ENCODE data around the gene ZBTB39. TPM values are rescaled to one million over a fixed set of nuclear protein-coding genes. Genes with fewer than 3 reads are reported as not detected.
A peak's percentile ranks its signal among the peaks of the same experiment; 100 is the strongest.
"Not testable (repeated sequence)": the region's sequence is repeated elsewhere in the genome, so short reads cannot be mapped to it uniquely, and the experiment has no call there.

The ZBTB39 gene
- total RNA-seq, 1 experiment from 2014 or later = 10.7 TPM

DNA sequence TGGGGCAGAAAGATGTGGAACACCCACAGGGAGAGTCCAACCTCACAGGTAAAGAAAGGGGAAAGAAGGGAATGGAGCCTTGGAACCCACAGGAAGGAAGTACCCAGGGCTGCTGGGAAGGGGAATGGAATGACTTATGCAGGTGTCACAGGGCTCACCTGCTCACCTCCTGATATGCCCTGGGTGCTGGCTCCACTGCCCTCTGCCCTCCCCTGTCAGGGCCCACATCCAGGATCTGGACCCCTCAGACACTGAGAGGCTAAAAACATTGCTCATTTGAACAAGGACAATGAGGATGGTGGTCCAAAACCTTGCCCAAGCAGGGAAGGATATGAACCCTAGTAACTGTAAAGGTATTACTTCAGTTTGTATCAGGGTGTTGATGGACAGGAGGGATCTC, 19.3 kb downstream of the ZBTB39 start:
- Histone ChIP-seq H3K4me2 (ENCODE audit: low read depth, low read length, poor library complexity, severe bottlenecking) (no peak overlapping the region), H3K79me2 (ENCODE audit: low read length) (no peaks in the 10 kb centered on the region), H3K4me3 (ENCODE audit: low read length) (no peak overlapping the region), H4K20me1 (ENCODE audit: insufficient read depth, low read depth, low read length) (no peaks in the 10 kb centered on the region), H3K36me3 (ENCODE audit: insufficient read depth, low read length) (no peaks in the 10 kb centered on the region), H3K9ac (ENCODE audit: low read length) (no peak overlapping the region), H3K4me1 (ENCODE audit: low read length) (peaks cover 7% of the 10 kb centered on the region), H2AFZ (ENCODE audit: low read length) (no peak overlapping the region), H3K27ac (ENCODE audit: low read length) (no peak overlapping the region), H3K9me3 (ENCODE audit: low read length) (no peaks in the 10 kb centered on the region), H3K9me2 (replicated peaks; ENCODE audit: insufficient read depth, low read length) (no peaks in the 10 kb centered on the region), H3K27me3 (ENCODE audit: low read length) (no peaks in the 10 kb centered on the region)
- no peak for DNase-seq

DNA sequence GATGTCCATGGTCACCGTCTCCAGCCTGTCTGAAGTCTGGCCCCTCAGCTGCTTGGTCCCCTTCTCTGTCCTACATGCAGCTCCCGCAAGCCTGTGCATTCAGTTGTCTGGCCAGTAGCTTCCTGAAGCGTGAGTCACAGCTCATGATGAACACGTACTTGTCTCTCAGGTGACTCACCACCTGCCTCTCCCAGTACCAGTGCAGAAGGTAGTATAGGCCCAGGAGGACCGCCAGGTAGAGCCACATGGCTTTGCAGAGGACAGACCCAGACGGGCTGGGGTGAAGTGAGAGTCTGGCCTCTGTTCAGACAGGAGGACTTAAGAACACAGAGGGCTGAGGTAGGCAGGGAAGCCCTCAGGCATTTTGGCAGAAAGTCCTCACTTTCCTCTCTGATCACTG, 20.6 kb downstream of the ZBTB39 start:
- H3K36me3 ChIP-seq (ENCODE audit: insufficient read depth, low read length); H3K27ac ChIP-seq (ENCODE audit: low read length); DNase-seq; H3K9ac ChIP-seq (ENCODE audit: low read length); H4K20me1 ChIP-seq (ENCODE audit: insufficient read depth, low read depth, low read length); H2AFZ ChIP-seq (ENCODE audit: low read length); H3K4me2 ChIP-seq (ENCODE audit: low read depth, low read length, poor library complexity, severe bottlenecking); H3K4me1 ChIP-seq (ENCODE audit: low read length); H3K9me2 ChIP-seq (replicated peaks; ENCODE audit: insufficient read depth, low read length); H3K9me3 ChIP-seq (ENCODE audit: low read length); H3K4me3 ChIP-seq (ENCODE audit: low read length); H3K27me3 ChIP-seq (ENCODE audit: low read length); H3K79me2 ChIP-seq (ENCODE audit: low read length): not testable (repeated sequence)

DNA sequence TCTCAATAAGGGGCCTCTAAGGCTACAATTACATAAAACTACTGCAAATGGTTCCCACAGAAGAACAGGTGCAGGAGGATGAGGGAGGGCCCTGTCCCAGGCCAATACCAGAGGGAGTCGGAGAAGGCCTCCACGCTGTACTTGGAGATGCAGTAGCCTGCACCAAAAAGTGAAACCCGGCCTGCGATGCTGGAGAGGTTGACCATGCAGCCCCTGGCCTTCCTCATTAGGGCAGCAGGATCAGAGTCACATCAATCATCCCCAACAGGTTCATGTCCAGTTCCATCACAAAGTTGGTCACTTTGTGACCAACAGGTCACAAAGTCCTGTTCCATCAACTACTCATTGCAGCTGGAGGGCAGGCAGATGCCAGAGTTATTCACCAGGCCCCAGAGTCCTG, 23.0 kb downstream of the ZBTB39 start:
- H2AFZ ChIP-seq (ENCODE audit: low read length) = no peak overlapping the region
- H3K27ac ChIP-seq (ENCODE audit: low read length) = no peak overlapping the region
- no peaks in the 10 kb centered on the region for H4K20me1 ChIP-seq (ENCODE audit: insufficient read depth, low read depth, low read length)
- H3K4me1 ChIP-seq (ENCODE audit: low read length) = peaks cover 5% of the 10 kb centered on the region
- H3K9ac ChIP-seq (ENCODE audit: low read length) = no peak overlapping the region
- H3K79me2 ChIP-seq (ENCODE audit: low read length) = no peaks in the 10 kb centered on the region
- H3K4me2 ChIP-seq (ENCODE audit: low read depth, low read length, poor library complexity, severe bottlenecking) = no peak overlapping the region
- H3K9me2 ChIP-seq (replicated peaks; ENCODE audit: insufficient read depth, low read length) = no peaks in the 10 kb centered on the region
- no peaks in the 10 kb centered on the region for H3K9me3 ChIP-seq (ENCODE audit: low read length)
- H3K27me3 ChIP-seq (ENCODE audit: low read length) = no peaks in the 10 kb centered on the region
- no peaks in the 10 kb centered on the region for H3K36me3 ChIP-seq (ENCODE audit: insufficient read depth, low read length)
- DNase-seq = no peak
- H3K4me3 ChIP-seq (ENCODE audit: low read length) = no peak overlapping the region

DNA sequence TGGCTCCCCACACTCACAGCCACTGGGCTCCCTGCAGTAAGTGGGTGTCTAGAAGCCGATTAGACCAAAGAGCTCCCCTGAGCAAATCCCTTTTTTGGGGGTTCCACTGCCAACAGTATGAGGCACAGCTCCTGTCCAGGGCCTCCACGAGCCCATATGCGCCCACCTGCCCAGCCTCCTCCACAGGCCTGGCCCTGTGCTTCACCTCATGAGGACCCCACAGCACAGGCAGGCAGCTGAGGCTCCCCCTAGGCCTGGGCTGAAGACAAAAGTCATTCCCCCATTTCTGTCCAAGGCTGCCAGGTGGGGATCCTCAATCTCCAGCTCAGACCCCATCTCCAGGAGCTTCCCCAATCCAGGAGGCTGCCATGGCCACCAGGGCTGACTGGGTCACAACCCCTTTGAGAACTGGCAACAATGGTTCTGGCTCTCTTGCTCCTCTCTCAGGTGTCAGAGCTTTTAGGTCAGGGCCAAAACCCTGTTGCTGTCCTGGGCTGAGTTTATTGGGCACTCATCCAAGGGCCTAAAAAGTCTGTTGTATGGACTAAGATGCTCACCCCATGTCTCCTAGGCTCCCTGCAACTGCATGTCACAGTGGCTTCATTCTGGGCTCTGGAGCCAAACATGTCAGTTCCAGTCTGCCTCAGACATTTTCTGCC, 23.6 kb downstream of the ZBTB39 start:
- not testable (repeated sequence) for H3K9me2 ChIP-seq (replicated peaks; ENCODE audit: insufficient read depth, low read length); H4K20me1 ChIP-seq (ENCODE audit: insufficient read depth, low read depth, low read length); H3K36me3 ChIP-seq (ENCODE audit: insufficient read depth, low read length); H3K4me2 ChIP-seq (ENCODE audit: low read depth, low read length, poor library complexity, severe bottlenecking); H3K9me3 ChIP-seq (ENCODE audit: low read length); H3K9ac ChIP-seq (ENCODE audit: low read length); H3K27ac ChIP-seq (ENCODE audit: low read length); H2AFZ ChIP-seq (ENCODE audit: low read length); H3K4me3 ChIP-seq (ENCODE audit: low read length); H3K4me1 ChIP-seq (ENCODE audit: low read length); H3K27me3 ChIP-seq (ENCODE audit: low read length); H3K79me2 ChIP-seq (ENCODE audit: low read length)
- DNase-seq = peak; percentile 17

DNA sequence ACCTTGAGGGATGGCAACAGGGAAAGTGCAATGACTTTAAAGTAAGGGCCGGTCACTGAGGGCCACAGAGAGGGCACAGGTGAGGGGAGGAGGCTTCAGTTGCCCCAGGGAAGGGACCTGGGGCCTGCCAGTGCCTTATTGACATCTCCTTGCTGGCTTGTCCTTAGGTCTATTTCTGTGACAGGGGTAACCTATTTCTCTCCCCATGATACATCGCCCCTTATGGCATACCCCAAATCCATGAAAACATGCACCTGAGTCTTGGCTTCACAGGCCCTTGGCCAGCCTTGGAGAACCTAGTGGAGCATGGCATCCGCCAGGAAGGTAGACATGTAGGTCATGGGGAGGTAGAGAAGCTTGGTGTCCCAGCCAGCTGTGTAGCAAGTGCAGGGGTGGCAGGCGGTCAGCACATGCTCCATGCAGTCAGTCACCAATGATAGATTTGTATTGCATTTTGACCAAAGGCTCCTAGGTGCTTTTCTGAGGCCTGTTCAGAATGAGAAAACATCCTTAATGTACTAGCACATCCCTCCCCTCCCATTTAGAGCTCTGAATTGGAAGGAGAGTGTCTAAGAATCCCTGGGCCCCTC, 25.3 kb downstream of the ZBTB39 start:
- no peaks in the 10 kb centered on the region for H3K9me2 ChIP-seq (replicated peaks; ENCODE audit: insufficient read depth, low read length)
- no peak overlapping the region for H3K4me3 ChIP-seq (ENCODE audit: low read length)
- no peak overlapping the region for H3K9ac ChIP-seq (ENCODE audit: low read length)
- no peak for DNase-seq
- no peaks in the 10 kb centered on the region for H3K9me3 ChIP-seq (ENCODE audit: low read length)
- H3K4me1 ChIP-seq (ENCODE audit: low read length) = no peaks in the 10 kb centered on the region
- no peak overlapping the region for H3K27ac ChIP-seq (ENCODE audit: low read length)
- no peaks in the 10 kb centered on the region for H4K20me1 ChIP-seq (ENCODE audit: insufficient read depth, low read depth, low read length)
- H2AFZ ChIP-seq (ENCODE audit: low read length) = no peak overlapping the region
- no peaks in the 10 kb centered on the region for H3K79me2 ChIP-seq (ENCODE audit: low read length)
- no peaks in the 10 kb centered on the region for H3K36me3 ChIP-seq (ENCODE audit: insufficient read depth, low read length)
- H3K27me3 ChIP-seq (ENCODE audit: low read length) = no peaks in the 10 kb centered on the region
- no peak overlapping the region for H3K4me2 ChIP-seq (ENCODE audit: low read depth, low read length, poor library complexity, severe bottlenecking)

DNA sequence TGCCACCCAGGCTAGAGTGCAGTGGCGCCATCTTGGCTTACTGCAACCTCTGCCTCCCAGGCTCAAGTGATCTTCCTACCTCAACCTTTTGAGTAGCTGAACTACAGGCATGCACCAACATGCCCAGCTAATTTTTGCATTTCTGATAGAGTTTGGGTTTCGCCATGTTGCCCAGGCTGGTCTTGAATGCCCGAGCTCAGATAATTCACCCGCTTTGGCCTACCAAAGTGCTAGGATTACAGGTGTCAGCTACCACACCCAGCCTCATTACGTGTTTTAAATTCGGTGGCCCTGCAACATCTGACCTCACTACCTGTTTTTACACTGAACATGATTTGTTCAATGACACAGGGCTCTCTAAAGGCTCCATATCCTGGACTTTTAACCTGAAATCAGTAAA, 26.1 kb downstream of the ZBTB39 start:
- Histone ChIP-seq H3K9ac (ENCODE audit: low read length) (no peak overlapping the region), H3K27me3 (ENCODE audit: low read length) (no peaks in the 10 kb centered on the region), H3K9me3 (ENCODE audit: low read length) (no peaks in the 10 kb centered on the region), H2AFZ (ENCODE audit: low read length) (0 out of 2 replicates have a peak overlapping the region, but pooled peaks have one; percentile 28), H3K36me3 (ENCODE audit: insufficient read depth, low read length) (no peaks in the 10 kb centered on the region), H3K4me2 (ENCODE audit: low read depth, low read length, poor library complexity, severe bottlenecking) (no peak overlapping the region), H3K9me2 (replicated peaks; ENCODE audit: insufficient read depth, low read length) (no peaks in the 10 kb centered on the region), H3K27ac (ENCODE audit: low read length) (no peak overlapping the region), H3K79me2 (ENCODE audit: low read length) (no peaks in the 10 kb centered on the region), H3K4me1 (ENCODE audit: low read length) (no peaks in the 10 kb centered on the region), H4K20me1 (ENCODE audit: insufficient read depth, low read depth, low read length) (no peaks in the 10 kb centered on the region), H3K4me3 (ENCODE audit: low read length) (no peak overlapping the region)
- DNase-seq = no peak

DNA sequence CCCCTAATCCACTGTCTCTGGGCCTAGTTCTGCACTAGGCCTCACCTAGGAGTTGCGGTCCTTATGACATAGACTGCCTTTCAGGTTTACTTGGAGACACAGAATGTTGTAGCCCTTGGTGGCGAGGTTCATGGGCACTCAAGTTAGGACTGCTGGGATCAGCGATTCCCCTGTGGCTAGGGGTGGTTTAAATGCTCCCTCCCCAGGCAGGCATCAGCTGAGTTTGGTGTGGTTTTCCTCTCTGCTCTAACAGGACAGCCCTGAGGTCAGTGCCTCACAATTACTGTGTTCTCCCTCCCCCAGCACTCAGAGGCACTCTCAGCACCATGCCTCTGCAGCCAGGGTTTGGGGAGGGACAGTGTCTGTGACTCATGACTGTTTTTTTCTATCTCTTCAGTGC, 26.7 kb downstream of the ZBTB39 start:
- no peak overlapping the region for H2AFZ ChIP-seq (ENCODE audit: low read length)
- H3K4me1 ChIP-seq (ENCODE audit: low read length) = no peaks in the 10 kb centered on the region
- H3K4me3 ChIP-seq (ENCODE audit: low read length) = no peak overlapping the region
- no peaks in the 10 kb centered on the region for H3K9me2 ChIP-seq (replicated peaks; ENCODE audit: insufficient read depth, low read length)
- H3K79me2 ChIP-seq (ENCODE audit: low read length) = no peaks in the 10 kb centered on the region
- no peak overlapping the region for H3K27ac ChIP-seq (ENCODE audit: low read length)
- H3K9me3 ChIP-seq (ENCODE audit: low read length) = no peaks in the 10 kb centered on the region
- no peak overlapping the region for H3K4me2 ChIP-seq (ENCODE audit: low read depth, low read length, poor library complexity, severe bottlenecking)
- H3K36me3 ChIP-seq (ENCODE audit: insufficient read depth, low read length) = no peaks in the 10 kb centered on the region
- H3K9ac ChIP-seq (ENCODE audit: low read length) = no peak overlapping the region
- DNase-seq = no peak
- no peaks in the 10 kb centered on the region for H4K20me1 ChIP-seq (ENCODE audit: insufficient read depth, low read depth, low read length)
- H3K27me3 ChIP-seq (ENCODE audit: low read length) = no peaks in the 10 kb centered on the region

DNA sequence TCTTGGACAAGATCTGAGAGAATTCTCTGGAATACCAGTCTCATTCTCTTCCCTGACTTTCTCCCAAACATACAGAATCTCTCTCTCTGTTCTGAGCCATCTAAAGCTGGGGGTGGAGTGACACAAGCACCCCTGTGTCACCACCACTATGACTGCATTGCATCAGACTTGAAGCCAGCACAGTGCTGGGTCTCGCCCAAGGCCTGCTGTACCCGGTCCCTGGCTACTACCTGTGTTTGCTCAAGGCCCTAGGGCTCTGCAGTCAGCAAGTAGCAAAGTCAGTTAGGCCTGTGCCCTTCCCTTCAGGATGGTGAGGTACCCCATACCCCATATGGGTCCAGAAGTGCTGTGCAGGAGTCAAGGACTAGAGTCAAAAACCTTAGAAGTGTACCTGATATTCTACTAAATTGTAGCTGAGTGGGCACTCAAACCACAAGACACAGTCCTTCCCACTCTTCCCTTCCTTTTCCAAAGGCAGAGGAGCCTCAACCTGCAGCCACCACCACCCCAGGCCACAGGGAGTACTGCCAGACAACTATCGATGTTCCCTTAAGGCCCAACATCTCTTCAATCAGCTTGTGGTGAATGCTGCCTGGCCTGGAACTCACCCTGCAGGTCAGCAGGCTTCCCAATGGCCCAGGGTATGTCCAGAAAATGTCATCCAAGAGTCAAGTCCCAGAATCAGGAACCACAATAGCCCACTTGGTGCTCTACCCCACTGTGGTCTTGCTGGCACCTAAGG, 27.8 kb downstream of the ZBTB39 start:
- H4K20me1 ChIP-seq (ENCODE audit: insufficient read depth, low read depth, low read length) = no peaks in the 10 kb centered on the region
- H3K79me2 ChIP-seq (ENCODE audit: low read length) = no peaks in the 10 kb centered on the region
- no peak overlapping the region for H3K27ac ChIP-seq (ENCODE audit: low read length)
- no peak overlapping the region for H2AFZ ChIP-seq (ENCODE audit: low read length)
- H3K4me2 ChIP-seq (ENCODE audit: low read depth, low read length, poor library complexity, severe bottlenecking) = no peak overlapping the region
- H3K9me3 ChIP-seq (ENCODE audit: low read length) = no peaks in the 10 kb centered on the region
- H3K4me3 ChIP-seq (ENCODE audit: low read length) = no peak overlapping the region
- no peak overlapping the region for H3K9ac ChIP-seq (ENCODE audit: low read length)
- no peaks in the 10 kb centered on the region for H3K9me2 ChIP-seq (replicated peaks; ENCODE audit: insufficient read depth, low read length)
- no peaks in the 10 kb centered on the region for H3K27me3 ChIP-seq (ENCODE audit: low read length)
- H3K4me1 ChIP-seq (ENCODE audit: low read length) = no peaks in the 10 kb centered on the region
- H3K36me3 ChIP-seq (ENCODE audit: insufficient read depth, low read length) = no peaks in the 10 kb centered on the region
- DNase-seq = no peak
